Daoy (cell line): Measurements from ENCODE around the gene RPP21. TPM values are rescaled to one million over a fixed set of nuclear protein-coding genes. Genes with fewer than 3 reads are reported as not detected.

Source experiments
- DNase-seq: peaks from one replicate; pipeline ENCODE4 v3.0.0-alpha.2; 2015; ENCODE audit warnings: low read depth
- total RNA-seq: library from RNA; depleted of rRNA; stranded (reverse); fragments of >200 nt; shearing (Covaris generic); gene quantifications from 2 replicates; pipeline ENCODE4 v1.2.3, GENCODE V29; 2014; rRNA removed

The RPP21 gene
- total RNA-seq = 160 and 170 TPM in 2 replicates

GRCh38 chr6:30344868-30345671, at the start of gene RPP21:
Gene RPP21, plus strand, starts transcription at chr6:30345156. Its CDS starts 16 bp downstream, at chr6:30345172.
- DNase-seq = peak; percentile 93

DNA sequence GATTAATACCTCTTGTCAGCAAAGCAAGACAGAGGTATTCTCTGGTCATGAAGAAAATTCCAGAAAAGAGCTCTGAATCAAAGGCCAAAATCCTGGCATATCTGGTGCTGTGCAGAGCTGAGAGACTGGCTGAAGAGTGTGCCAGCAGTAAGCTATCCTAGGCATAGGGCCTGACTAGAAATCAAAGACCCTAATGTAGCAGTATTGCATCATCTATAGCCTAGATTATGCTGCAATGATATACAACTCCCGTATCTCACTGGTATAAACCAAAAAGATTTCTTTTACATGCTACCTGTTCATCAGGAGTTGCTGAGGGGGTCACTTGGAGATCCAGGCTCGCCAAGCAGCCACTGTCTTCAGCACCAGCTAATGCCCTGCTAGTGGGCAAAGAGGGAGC, 49.1 kb upstream of the RPP21 start:
- DNase-seq = no peak

DNA sequence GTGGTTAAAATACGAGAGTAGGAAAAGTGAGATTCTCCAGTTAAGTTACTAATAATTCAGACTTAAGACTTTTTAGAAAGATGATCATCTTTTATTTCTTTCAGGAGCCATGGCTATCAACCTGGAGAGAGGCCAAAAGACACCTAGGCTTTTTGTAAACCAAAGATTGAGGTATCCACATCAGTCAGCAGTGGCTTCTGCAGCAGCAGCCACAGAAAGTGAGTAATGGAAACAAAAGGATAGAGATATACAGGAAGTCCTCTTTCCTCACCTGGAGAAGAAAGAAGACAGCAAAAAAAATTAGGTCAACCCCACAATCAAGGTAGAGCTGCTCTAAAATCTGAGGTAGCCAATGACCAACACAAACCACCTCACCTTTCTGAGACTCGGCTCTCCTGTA, 41.0 kb upstream of the RPP21 start:
- no peak for DNase-seq

DNA sequence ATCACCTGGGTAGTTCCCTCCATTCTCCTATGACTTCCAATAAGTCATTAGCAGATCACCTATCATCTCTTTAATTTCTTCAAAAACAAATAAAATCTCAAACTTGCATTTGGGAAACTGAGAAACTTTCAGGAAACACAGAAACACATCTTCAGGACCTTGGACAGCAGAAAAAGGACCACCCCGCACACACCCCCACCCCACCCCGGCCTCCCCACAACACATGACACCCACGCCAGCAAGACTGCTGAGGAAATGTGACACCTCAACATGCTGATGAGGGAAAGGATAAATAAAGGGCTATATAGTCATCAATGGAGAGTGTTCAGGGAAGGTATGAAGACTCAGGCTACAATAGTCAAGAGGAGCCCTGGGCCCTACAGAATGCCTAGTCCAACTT, 33.9 kb upstream of the RPP21 start:
- no peak for DNase-seq

DNA sequence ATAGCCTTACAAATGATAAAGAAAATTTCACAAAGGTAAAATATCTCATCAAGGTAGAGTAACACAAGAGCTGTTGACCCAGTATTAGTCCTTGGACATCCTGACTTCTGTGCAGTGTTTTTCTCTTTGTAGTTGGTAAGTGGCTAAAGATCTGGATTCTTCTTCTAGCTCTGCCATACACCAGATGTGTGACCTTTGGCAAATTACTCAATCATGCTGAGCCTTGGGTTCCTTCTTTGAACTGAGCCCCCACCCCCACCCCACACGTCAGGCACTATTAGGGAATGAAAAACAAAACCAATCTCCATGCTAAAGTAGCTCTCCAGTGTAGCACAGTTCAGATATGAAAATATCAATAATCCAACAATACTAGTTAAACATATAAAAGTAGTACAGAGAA, 33.3 kb upstream of the RPP21 start:
- no peak for DNase-seq

DNA sequence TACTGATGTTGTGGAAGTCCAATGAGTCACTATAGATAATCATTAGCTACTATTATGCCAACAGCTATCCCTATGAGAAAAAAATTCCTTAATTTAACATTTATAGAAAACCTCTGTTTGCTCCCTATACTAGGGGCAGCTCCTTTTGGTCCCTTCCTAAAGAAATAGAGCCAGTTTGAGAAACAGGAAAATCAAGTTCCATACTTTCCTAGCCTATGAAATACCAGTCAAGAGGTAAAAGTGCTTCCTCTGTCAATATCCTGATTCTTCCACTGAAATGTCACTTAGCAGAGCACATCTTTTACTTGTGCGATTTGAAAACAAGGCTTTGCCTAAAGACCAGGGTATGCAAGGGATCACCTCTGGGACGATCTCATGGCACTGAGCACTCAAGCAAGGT, 32.7 kb upstream of the RPP21 start:
- no peak for DNase-seq

GRCh38 chr6:30312676-30313321, 32.2 kb upstream of the RPP21 start:
- DNase-seq = no peak

GRCh38 chr6:30315156-30315555, 29.8 kb upstream of the RPP21 start:
- DNase-seq = no peak

DNA sequence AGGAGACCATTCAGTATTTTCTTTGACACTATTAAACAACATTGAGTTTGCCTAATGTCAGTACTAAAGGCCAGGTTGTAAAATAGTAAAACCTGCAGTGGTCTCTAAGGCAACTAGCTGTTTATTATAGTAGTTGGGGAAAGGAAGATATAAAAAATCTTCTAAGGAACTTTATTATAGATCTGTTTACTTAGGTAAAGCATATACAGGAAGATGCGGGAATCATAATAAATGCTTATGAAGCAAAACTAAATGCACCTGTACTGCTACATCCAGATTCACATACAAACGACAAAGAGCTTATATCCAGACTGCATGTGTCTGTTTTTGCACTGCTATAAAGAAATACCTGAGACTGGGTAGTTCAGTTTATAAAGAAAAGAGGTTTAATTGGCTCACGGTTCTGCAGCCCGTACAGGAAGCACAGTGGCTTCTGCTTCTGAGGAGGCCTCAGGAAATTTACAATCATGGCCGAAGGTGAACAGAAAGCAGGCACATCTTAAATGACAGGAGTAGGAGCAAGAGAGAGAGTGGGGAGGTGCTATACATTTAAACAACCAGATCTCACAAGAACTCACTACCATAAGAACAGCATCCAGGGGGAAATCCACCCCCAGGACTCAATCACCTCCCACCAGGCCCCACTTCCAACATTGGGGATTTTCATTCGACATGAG, 26.9 kb upstream of the RPP21 start:
- DNase-seq = no peak

- no peak for DNase-seq
Observed at GRCh38 chr6:30319146-30319835, 25.7 kb upstream of the RPP21 start.

DNA sequence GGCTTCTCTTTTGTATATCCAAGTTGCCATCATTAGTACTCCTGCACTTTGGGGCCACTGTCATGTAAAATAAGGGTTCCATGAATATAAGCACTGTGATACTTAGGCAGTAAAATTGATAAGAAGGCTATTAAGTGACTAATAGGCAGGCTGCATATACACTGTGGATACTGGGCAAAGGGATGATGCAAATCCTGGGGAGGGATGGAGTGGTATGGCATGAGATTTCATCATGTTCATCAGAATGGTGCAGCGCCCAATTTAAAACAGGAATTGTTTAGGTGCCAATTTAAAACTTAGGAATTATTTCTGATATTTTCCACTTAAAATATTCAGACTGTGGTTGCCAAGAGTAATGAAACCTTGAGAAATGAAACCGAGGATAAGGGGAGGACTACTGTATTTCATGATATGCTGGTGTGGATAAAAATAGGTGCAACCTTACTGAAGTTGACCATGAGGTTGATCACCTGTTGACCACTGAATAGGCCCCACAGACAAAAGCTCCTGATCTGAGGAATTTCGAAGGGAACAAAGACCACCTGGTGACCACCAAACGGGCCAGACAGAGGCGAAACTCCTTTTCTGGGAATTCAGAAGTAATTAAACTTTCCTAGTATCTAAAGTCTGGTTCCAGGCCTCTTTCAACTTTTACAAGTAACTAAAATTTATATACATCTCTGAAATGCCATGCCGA, 23.1 kb upstream of the RPP21 start:
- DNase-seq = no peak

- peak; percentile 61 for DNase-seq
Observed at GRCh38 chr6:30322527-30323501, 22.1 kb upstream of the RPP21 start.

GRCh38 chr6:30323806-30324205, 21.1 kb upstream of the RPP21 start:
- peak; percentile 47 for DNase-seq

- peak; percentile 81 for DNase-seq
Observed at GRCh38 chr6:30325150-30325872, 19.6 kb upstream of the RPP21 start.

- DNase-seq = peak; percentile 77
Observed at GRCh38 chr6:30325873-30326525, 19.0 kb upstream of the RPP21 start.

GRCh38 chr6:30326526-30327231, 18.3 kb upstream of the RPP21 start, which contains the start of gene TRIM39:
Gene TRIM39, plus strand, starts transcription at chr6:30326927. Its CDS starts 2,391 bp downstream, at chr6:30329318.
- DNase-seq = peak; percentile 91

- no peak for DNase-seq
Observed at GRCh38 chr6:30327232-30327746, 17.7 kb upstream of the RPP21 start.

GRCh38 chr6:30328397-30328796, 16.6 kb upstream of the RPP21 start:
- DNase-seq = no peak
